Stimulated activated CD4-positive, alpha-beta T cell treated with anti-CD3 and anti-CD28 coated beads, Interleukin-1b, Interleukin-23, amount 100 ng/mL, for 24 hours (primary cell): ENCODE data around the gene NR2C2AP.
"Not testable (repeated sequence)": the region's sequence is repeated elsewhere in the genome, so short reads cannot be mapped to it uniquely, and the experiment has no call there.

Experiments used
- DNase-seq, 4 experiments: peaks; one replicate each; pipeline ENCODE4 v3.0.0-alpha.2; 2020; ENCODE audit warnings: low read depth in 4 of 4, low spot score in 1 of 4

The NR2C2AP gene

GRCh38 chr19:19203012-19203856 is at the start of gene NR2C2AP:
NR2C2AP (minus strand) TSS chr19:19203414; CDS start chr19:19203060, 354 bp downstream.
- peak; percentile 86 to 92 (median 90) for DNase-seq

GRCh38 chr19:19250196-19250801 is 47.1 kb upstream of the NR2C2AP start:
- DNase-seq = no peak

- no peak for DNase-seq
These were observed 37.3 kb upstream of the NR2C2AP start for GRCh38 chr19:19240476-19240875.

GRCh38 chr19:19239675-19240074 is 36.5 kb upstream of the NR2C2AP start:
- DNase-seq = no peak

- no peak for DNase-seq
These were observed 35.1 kb upstream of the NR2C2AP start for GRCh38 chr19:19238126-19238894.

GRCh38 chr19:19236173-19236572 is 33.0 kb upstream of the NR2C2AP start:
- DNase-seq = no peak

GRCh38 chr19:19234220-19234816 is 31.1 kb upstream of the NR2C2AP start:
- DNase-seq = no peak

GRCh38 chr19:19232261-19232721 is 29.1 kb upstream of the NR2C2AP start:
- no peak for DNase-seq

GRCh38 chr19:19230999-19231398 is 27.8 kb upstream of the NR2C2AP start:
- DNase-seq = no peak

- no peak for DNase-seq
These were observed 26.5 kb upstream of the NR2C2AP start for GRCh38 chr19:19229701-19230100.

GRCh38 chr19:19227217-19227616 is 24.0 kb upstream of the NR2C2AP start:
- no peak for DNase-seq

- DNase-seq = no peak
These were observed 23.4 kb upstream of the NR2C2AP start for GRCh38 chr19:19226663-19227062.

GRCh38 chr19:19226204-19226603 is 23.0 kb upstream of the NR2C2AP start:
- DNase-seq = no peak

- peak in 3 of 4 experiments; percentile 41 to 61 (median 57) for DNase-seq
These were observed 21.8 kb upstream of the NR2C2AP start for GRCh38 chr19:19224852-19225494.

- no peak for DNase-seq
These were observed 21.1 kb upstream of the NR2C2AP start for GRCh38 chr19:19224150-19224851.

GRCh38 chr19:19223636-19224035 is 20.4 kb upstream of the NR2C2AP start:
- no peak for DNase-seq

- no peak for DNase-seq
These were observed 19.8 kb upstream of the NR2C2AP start for GRCh38 chr19:19223060-19223459.

GRCh38 chr19:19221000-19221399 is 17.8 kb upstream of the NR2C2AP start:
- DNase-seq = not testable (repeated sequence)

- DNase-seq = no peak
These were observed 15.7 kb upstream of the NR2C2AP start for GRCh38 chr19:19218911-19219310.

GRCh38 chr19:19217099-19217498 is 13.9 kb upstream of the NR2C2AP start:
- no peak for DNase-seq
